ENCODE measurements around the gene PLEKHB2.
"Not testable (repeated sequence)": the region's sequence is repeated elsewhere in the genome, so short reads cannot be mapped to it uniquely, and the experiment has no call there.

Gene PLEKHB2

GRCh38 chr2:131094463-131095281, 10.5 kb upstream of the PLEKHB2 start:
- Histone ChIP-seq H3K36me3 (ENCODE audit: control insufficient read depth, insufficient read depth, low read length) (peaks cover 24% of the 10 kb centered on the region), H3K4me1 (ENCODE audit: control insufficient read depth, insufficient read depth, low read length, poor library complexity, severe bottlenecking) (no peaks in the 10 kb centered on the region), H3K27ac (ENCODE audit: low read depth, low read length, severe bottlenecking) (no peak overlapping the region), H3K9me3 (ENCODE audit: control insufficient read depth, low read length) (no peaks in the 10 kb centered on the region), H3K4me3 (ENCODE audit: extremely low read depth, insufficient read depth, low read length, poor library complexity, severe bottlenecking) (no peak overlapping the region)
- 96 to 98% methylated on average over 17 of the region's 22 CpGs for WGBS, 2 experiments (ENCODE audit: insufficient coverage in 2 of 2)

- Histone ChIP-seq H3K27ac (ENCODE audit: low read depth, low read length, severe bottlenecking) (no peak overlapping the region), H3K4me1 (ENCODE audit: control insufficient read depth, insufficient read depth, low read length, poor library complexity, severe bottlenecking) (peaks cover 7% of the 10 kb centered on the region), H3K4me3 (ENCODE audit: extremely low read depth, insufficient read depth, low read length, poor library complexity, severe bottlenecking) (no peak overlapping the region), H3K36me3 (ENCODE audit: control insufficient read depth, insufficient read depth, low read length) (peaks cover 9% of the 10 kb centered on the region), H3K9me3 (ENCODE audit: control insufficient read depth, low read length) (no peaks in the 10 kb centered on the region)
- WGBS, 2 experiments (ENCODE audit: insufficient coverage in 2 of 2) = no CpG with 5 or more reads among the region's 2 CpGs
Observed at GRCh38 chr2:131103165-131103564, 2.0 kb upstream of the PLEKHB2 start.

GRCh38 chr2:131104487-131105155, 515 bp upstream of the PLEKHB2 start:
- WGBS, 2 experiments (ENCODE audit: insufficient coverage in 2 of 2) = 10 to 13% methylated on average over 11 to 15 of the region's 20 CpGs
- H3K27ac ChIP-seq (ENCODE audit: low read depth, low read length, severe bottlenecking) = peak overlapping the region; percentile 78
- H3K4me1 ChIP-seq (ENCODE audit: control insufficient read depth, insufficient read depth, low read length, poor library complexity, severe bottlenecking) = peaks cover 7% of the 10 kb centered on the region
- H3K4me3 ChIP-seq (ENCODE audit: extremely low read depth, insufficient read depth, low read length, poor library complexity, severe bottlenecking) = peak overlapping the region; percentile 97
- no peaks in the 10 kb centered on the region for H3K9me3 ChIP-seq (ENCODE audit: control insufficient read depth, low read length)
- peaks cover 17% of the 10 kb centered on the region for H3K36me3 ChIP-seq (ENCODE audit: control insufficient read depth, insufficient read depth, low read length)

- 0 to 10% methylated on average over 4 to 15 of the region's 19 CpGs for WGBS, 2 experiments (ENCODE audit: insufficient coverage in 2 of 2)
- Histone ChIP-seq H3K4me3 (ENCODE audit: extremely low read depth, insufficient read depth, low read length, poor library complexity, severe bottlenecking) (peak overlapping the region; percentile 97), H3K27ac (ENCODE audit: low read depth, low read length, severe bottlenecking) (peak overlapping the region; percentile 78), H3K4me1 (ENCODE audit: control insufficient read depth, insufficient read depth, low read length, poor library complexity, severe bottlenecking) (peaks cover 7% of the 10 kb centered on the region), H3K36me3 (ENCODE audit: control insufficient read depth, insufficient read depth, low read length) (peaks cover 25% of the 10 kb centered on the region), H3K9me3 (ENCODE audit: control insufficient read depth, low read length) (no peaks in the 10 kb centered on the region)
Observed at GRCh38 chr2:131105950-131106801, 1.0 kb downstream of the PLEKHB2 start.

DNA sequence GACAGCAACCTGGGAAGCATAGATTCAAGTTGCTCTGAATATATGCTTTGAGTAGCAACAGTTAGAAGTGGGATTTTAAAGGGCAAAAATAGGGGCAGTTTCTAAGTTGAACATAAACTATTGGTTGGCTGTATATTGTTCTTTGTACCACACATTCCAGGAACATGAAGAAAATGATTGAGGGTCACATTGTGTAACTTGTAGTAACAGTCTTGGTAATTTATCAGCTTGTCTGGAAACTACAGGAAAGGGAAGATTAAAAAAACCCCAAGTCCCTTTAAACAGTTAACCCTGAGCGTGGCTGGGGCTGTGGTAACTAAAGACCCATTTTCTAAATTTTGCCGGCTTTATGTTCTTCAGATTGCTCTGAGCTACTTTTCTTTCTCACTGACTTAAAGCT, 7.4 kb downstream of the PLEKHB2 start:
- H3K36me3 ChIP-seq (ENCODE audit: control insufficient read depth, insufficient read depth, low read length) = peaks cover 73% of the 10 kb centered on the region
- WGBS, 2 experiments (ENCODE audit: insufficient coverage in 2 of 2) = 83% methylated on average over 1 of the region's 2 CpGs; no CpG with 5 or more reads in 1 of the 2 experiments
- no peak overlapping the region for H3K27ac ChIP-seq (ENCODE audit: low read depth, low read length, severe bottlenecking)
- no peaks in the 10 kb centered on the region for H3K9me3 ChIP-seq (ENCODE audit: control insufficient read depth, low read length)
- H3K4me1 ChIP-seq (ENCODE audit: control insufficient read depth, insufficient read depth, low read length, poor library complexity, severe bottlenecking) = no peaks in the 10 kb centered on the region
- no peak overlapping the region for H3K4me3 ChIP-seq (ENCODE audit: extremely low read depth, insufficient read depth, low read length, poor library complexity, severe bottlenecking)

- 92 to 100% methylated on average over 5 of the region's 7 CpGs for WGBS, 2 experiments (ENCODE audit: insufficient coverage in 2 of 2)
- no peaks in the 10 kb centered on the region for H3K9me3 ChIP-seq (ENCODE audit: control insufficient read depth, low read length)
- H3K27ac ChIP-seq (ENCODE audit: low read depth, low read length, severe bottlenecking) = no peak overlapping the region
- no peaks in the 10 kb centered on the region for H3K4me1 ChIP-seq (ENCODE audit: control insufficient read depth, insufficient read depth, low read length, poor library complexity, severe bottlenecking)
- peaks cover 62% of the 10 kb centered on the region for H3K36me3 ChIP-seq (ENCODE audit: control insufficient read depth, insufficient read depth, low read length)
- no peak overlapping the region for H3K4me3 ChIP-seq (ENCODE audit: extremely low read depth, insufficient read depth, low read length, poor library complexity, severe bottlenecking)
Observed at GRCh38 chr2:131113566-131114227, 8.6 kb downstream of the PLEKHB2 start.

DNA sequence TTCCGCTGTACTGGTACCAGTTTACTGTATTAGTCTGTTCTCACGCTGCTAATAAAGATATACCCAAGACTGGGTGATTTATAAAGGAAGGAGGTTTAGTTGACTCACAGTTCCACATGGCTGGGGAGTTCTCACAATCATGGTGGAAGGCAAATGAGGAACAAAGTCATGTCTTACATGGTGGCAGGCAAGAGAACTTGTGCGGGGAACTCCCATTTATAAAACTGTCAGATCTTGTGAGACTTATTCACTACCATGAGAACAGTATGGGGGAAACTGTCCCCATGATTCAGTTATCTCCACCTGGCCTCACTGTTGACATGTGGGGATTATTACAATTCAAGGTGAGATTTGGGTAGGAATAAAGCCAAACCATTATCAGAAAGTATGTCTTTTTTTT, 9.8 kb downstream of the PLEKHB2 start:
- 83 to 100% methylated on average over 1 of the region's 3 CpGs for WGBS, 2 experiments (ENCODE audit: insufficient coverage in 2 of 2)
- H3K36me3 ChIP-seq (ENCODE audit: control insufficient read depth, insufficient read depth, low read length) = peaks cover 59% of the 10 kb centered on the region
- not testable (repeated sequence) for H3K27ac ChIP-seq (ENCODE audit: low read depth, low read length, severe bottlenecking); H3K4me3 ChIP-seq (ENCODE audit: extremely low read depth, insufficient read depth, low read length, poor library complexity, severe bottlenecking); H3K9me3 ChIP-seq (ENCODE audit: control insufficient read depth, low read length); H3K4me1 ChIP-seq (ENCODE audit: control insufficient read depth, insufficient read depth, low read length, poor library complexity, severe bottlenecking)

DNA sequence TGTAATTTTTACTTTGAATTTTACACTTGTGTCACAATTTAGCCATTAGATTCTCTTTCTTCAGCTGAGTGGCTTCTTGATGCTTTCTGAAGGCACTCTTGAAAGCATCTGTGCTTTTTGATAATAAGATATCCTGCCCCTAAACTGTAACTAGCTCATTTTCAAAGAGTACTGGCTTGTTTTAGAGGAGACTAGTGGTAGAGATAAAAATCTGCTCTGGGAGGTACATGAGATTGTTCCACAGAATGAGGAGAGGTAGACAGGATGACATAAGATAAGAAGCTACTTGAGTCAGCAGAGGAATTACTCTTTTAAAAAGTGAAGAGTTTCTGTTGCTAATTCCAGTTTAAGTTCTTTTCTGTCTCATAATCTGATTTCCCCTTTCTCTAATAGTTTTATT, 10.6 kb downstream of the PLEKHB2 start:
- no peak overlapping the region for H3K4me3 ChIP-seq (ENCODE audit: extremely low read depth, insufficient read depth, low read length, poor library complexity, severe bottlenecking)
- H3K4me1 ChIP-seq (ENCODE audit: control insufficient read depth, insufficient read depth, low read length, poor library complexity, severe bottlenecking) = no peaks in the 10 kb centered on the region
- no peak overlapping the region for H3K27ac ChIP-seq (ENCODE audit: low read depth, low read length, severe bottlenecking)
- H3K9me3 ChIP-seq (ENCODE audit: control insufficient read depth, low read length) = no peaks in the 10 kb centered on the region
- peaks cover 60% of the 10 kb centered on the region for H3K36me3 ChIP-seq (ENCODE audit: control insufficient read depth, insufficient read depth, low read length)

DNA sequence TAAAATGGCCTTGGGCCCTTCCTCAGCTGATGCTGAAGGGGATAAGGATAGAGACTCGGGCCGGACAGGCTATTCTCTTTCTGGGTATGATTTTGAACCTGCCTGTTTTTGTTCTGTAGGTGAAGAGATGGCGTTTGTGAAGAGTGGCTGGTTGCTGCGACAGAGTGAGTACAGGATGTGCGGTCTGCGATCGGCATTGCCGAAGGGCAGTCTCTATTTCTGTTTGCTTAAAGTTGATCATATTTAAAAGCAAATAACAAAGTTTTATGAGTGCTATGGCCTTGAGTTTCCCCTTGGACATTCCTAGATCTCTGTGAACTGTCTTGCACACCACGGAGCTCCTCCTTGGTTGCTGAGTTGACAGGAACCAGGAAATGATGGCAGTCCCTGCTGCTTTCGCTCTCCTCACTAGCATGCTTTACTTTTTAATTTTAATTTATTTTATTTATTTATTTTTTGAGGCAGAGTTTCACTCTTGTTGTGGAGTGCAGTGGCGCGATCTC, 15.7 kb downstream of the PLEKHB2 start:
- H3K36me3 ChIP-seq (ENCODE audit: control insufficient read depth, insufficient read depth, low read length) = peaks cover 51% of the 10 kb centered on the region
- WGBS, 2 experiments (ENCODE audit: insufficient coverage in 2 of 2) = 86 to 95% methylated on average over 4 to 8 of the region's 12 CpGs

GRCh38 chr2:131121464-131121863, 16.3 kb downstream of the PLEKHB2 start:
- Histone ChIP-seq H3K36me3 (ENCODE audit: control insufficient read depth, insufficient read depth, low read length) (peaks cover 51% of the 10 kb centered on the region), H3K4me1 (ENCODE audit: control insufficient read depth, insufficient read depth, low read length, poor library complexity, severe bottlenecking) (no peaks in the 10 kb centered on the region), H3K27ac (ENCODE audit: low read depth, low read length, severe bottlenecking) (no peak overlapping the region), H3K9me3 (ENCODE audit: control insufficient read depth, low read length) (no peaks in the 10 kb centered on the region), H3K4me3 (ENCODE audit: extremely low read depth, insufficient read depth, low read length, poor library complexity, severe bottlenecking) (no peak overlapping the region)
- WGBS, 2 experiments (ENCODE audit: insufficient coverage in 2 of 2) = 97 to 98% methylated on average over 4 of the region's 4 CpGs

More for the DNA sequence above, 15.7 kb downstream of the PLEKHB2 start:
- Histone ChIP-seq H3K4me3 (ENCODE audit: extremely low read depth, insufficient read depth, low read length, poor library complexity, severe bottlenecking) (no peak overlapping the region), H3K4me1 (ENCODE audit: control insufficient read depth, insufficient read depth, low read length, poor library complexity, severe bottlenecking) (no peaks in the 10 kb centered on the region), H3K27ac (ENCODE audit: low read depth, low read length, severe bottlenecking) (no peak overlapping the region), H3K9me3 (ENCODE audit: control insufficient read depth, low read length) (no peaks in the 10 kb centered on the region)

All from mesodermal cell (in vitro differentiated cells).